Mesenchymal stem cell (in vitro differentiated cells and primary cell): ENCODE results near the gene DCAKD.

Experiments
- DNase-seq: peaks from one replicate; pipeline ENCODE4 v3.0.0-alpha.2; 2013
- H2AFZ ChIP-seq: one replicate; pipeline ENCODE4 v1.6.1; 2013; ENCODE audit warnings: low read depth, mild to moderate bottlenecking, control low read depth, inconsistent platforms, low read length, moderate library complexity
- H2AK5ac ChIP-seq: 2 replicates; pipeline ENCODE4 v1.6.1; 2013; ENCODE audit warnings: low read length, moderate library complexity, mild to moderate bottlenecking, inconsistent platforms; ENCODE audit not compliant: severe bottlenecking
- H2BK120ac ChIP-seq: one replicate; pipeline ENCODE4 v1.6.1; 2013; ENCODE audit warnings: low read depth, mild to moderate bottlenecking, inconsistent platforms, low read length, moderate library complexity
- H2BK12ac ChIP-seq, 2 experiments: one replicate each; pipeline ENCODE4 v1.6.1; 2013; ENCODE audit warnings: inconsistent platforms in 2 of 2, low read length in 2 of 2, mild to moderate bottlenecking in 2 of 2, moderate library complexity in 2 of 2, control low read depth in 1 of 2
- H2BK15ac ChIP-seq: one replicate; pipeline ENCODE4 v1.6.1; 2013; ENCODE audit warnings: mild to moderate bottlenecking, low read depth, inconsistent platforms; ENCODE audit not compliant: poor library complexity, severe bottlenecking
- H2BK5ac ChIP-seq: 2 replicates; pipeline ENCODE4 v1.6.1; 2013; ENCODE audit warnings: low read depth, mild to moderate bottlenecking, low read length, control low read depth, inconsistent platforms; ENCODE audit not compliant: poor library complexity, severe bottlenecking
- H3K14ac ChIP-seq, 2 experiments: one replicate each; pipeline ENCODE4 v1.6.1; 2013; ENCODE audit warnings: inconsistent platforms in 2 of 2, low read length in 2 of 2, control low read depth in 1 of 2, mild to moderate bottlenecking in 1 of 2, moderate library complexity in 1 of 2
- H3K18ac ChIP-seq, 2 experiments: one replicate each; pipeline ENCODE4 v1.6.1; 2013; ENCODE audit warnings: inconsistent platforms in 2 of 2, low read length in 2 of 2, control low read depth in 1 of 2, low read depth in 1 of 2, mild to moderate bottlenecking in 1 of 2
- H3K23ac ChIP-seq, 2 experiments: one replicate each; pipeline ENCODE4 v1.6.1; 2013; ENCODE audit warnings: inconsistent platforms in 2 of 2, low read length in 2 of 2, mild to moderate bottlenecking in 2 of 2, moderate library complexity in 2 of 2, control low read depth in 1 of 2
- H3K27ac ChIP-seq: 2 replicates; pipeline ENCODE4 v1.5.1; 2013; ENCODE audit warnings: mild to moderate bottlenecking, moderate library complexity, low read length, control low read depth, inconsistent platforms; ENCODE audit not compliant: poor library complexity, severe bottlenecking
- H3K27me3 ChIP-seq, 2 experiments: 2 replicates each; pipeline versions ENCODE4 v1.6.1 to v1.7.0; 2013; ENCODE audit warnings: low read length in 2 of 2, mild to moderate bottlenecking in 2 of 2, moderate library complexity in 2 of 2, control low read depth in 1 of 2, inconsistent platforms in 1 of 2; ENCODE audit not compliant: control insufficient read depth in 1 of 2, insufficient read depth in 1 of 2
- H3K36me3 ChIP-seq, 2 experiments: 2 replicates each; pipeline versions ENCODE4 v1.6.1 to v1.7.0; 2013; ENCODE audit warnings: low read length in 2 of 2, control low read depth in 1 of 2, inconsistent platforms in 1 of 2, low read depth in 1 of 2, mild to moderate bottlenecking in 1 of 2; ENCODE audit not compliant: insufficient read depth in 2 of 2, control insufficient read depth in 1 of 2
- H3K4ac ChIP-seq, 2 experiments: one replicate each; pipeline ENCODE4 v1.6.1; 2013; ENCODE audit warnings: inconsistent platforms in 2 of 2, low read length in 2 of 2, mild to moderate bottlenecking in 2 of 2, moderate library complexity in 2 of 2, control low read depth in 1 of 2, low read depth in 1 of 2
- H3K4me1 ChIP-seq: 2 replicates; pipeline ENCODE4 v1.6.1; 2013; ENCODE audit warnings: low read depth, low read length, control low read depth; ENCODE audit not compliant: control insufficient read depth, insufficient read depth
- H3K4me2 ChIP-seq: 2 replicates; pipeline ENCODE4 v1.6.1; 2013; ENCODE audit warnings: low read length, mild to moderate bottlenecking, inconsistent platforms; ENCODE audit not compliant: poor library complexity, severe bottlenecking
- H3K4me3 ChIP-seq, 2 experiments: 2 replicates each; pipeline versions ENCODE4 v1.5.1 to v1.7.0; 2013; ENCODE audit warnings: low read length in 2 of 2, mild to moderate bottlenecking in 2 of 2, control low read depth in 1 of 2, low read depth in 1 of 2; ENCODE audit not compliant: insufficient read depth in 1 of 2
- H3K79me1 ChIP-seq: replicated peaks from 2 replicates; pipeline ENCODE4 v1.6.1; 2013; ENCODE audit warnings: mild to moderate bottlenecking, control low read depth, low read length, inconsistent platforms; ENCODE audit not compliant: poor library complexity, severe bottlenecking
- H3K9ac ChIP-seq: 2 replicates; pipeline ENCODE4 v1.7.0; 2013; ENCODE audit warnings: mild to moderate bottlenecking, low read length, moderate library complexity
- H3K9me3 ChIP-seq: 2 replicates; pipeline ENCODE4 v1.7.0; 2013; ENCODE audit warnings: mild to moderate bottlenecking, low read length; ENCODE audit not compliant: control insufficient read depth
- H4K8ac ChIP-seq: one replicate; pipeline ENCODE4 v1.6.1; 2013; ENCODE audit warnings: inconsistent platforms, mild to moderate bottlenecking, low read length, moderate library complexity
- H4K91ac ChIP-seq: one replicate; pipeline ENCODE4 v1.6.1; 2013; ENCODE audit warnings: mild to moderate bottlenecking, low read length, inconsistent platforms
- WGBS: methylation state at CpG from one replicate; pipeline ENCODE4 v1.1.7; 2013; ENCODE audit warnings: mixed read lengths; 5-methylcytosine and 5-hydroxymethylcytosine counted together

The DCAKD gene

DNA sequence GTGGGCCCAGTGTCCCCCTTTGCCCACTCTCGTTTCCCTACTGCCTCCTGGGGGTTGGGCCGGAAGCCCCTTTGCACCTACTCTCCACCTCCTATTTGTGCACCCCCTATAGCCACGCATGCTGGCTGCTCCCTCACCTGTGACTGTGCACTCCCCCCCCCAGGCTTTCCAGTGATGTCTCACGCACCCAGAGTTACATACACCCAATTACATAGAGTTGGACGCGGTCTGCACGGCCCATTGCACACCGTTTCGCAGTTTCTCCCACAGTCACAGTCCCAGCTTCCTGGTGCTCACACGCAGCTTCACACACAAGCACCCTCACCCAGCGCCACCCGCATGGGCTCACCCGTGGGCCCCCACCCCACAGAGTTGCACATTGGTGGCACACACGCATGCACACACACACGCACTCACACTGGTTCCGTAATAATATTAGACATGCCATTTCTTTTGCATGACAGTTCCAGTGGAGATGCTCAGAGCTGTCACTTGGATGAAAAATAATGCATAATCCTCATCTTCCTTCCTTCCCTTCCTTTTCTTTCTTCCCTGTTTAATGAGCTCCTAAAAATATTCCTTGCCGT, 61.8 kb downstream of the DCAKD start:
- Histone ChIP-seq H3K4me1 (peaks cover 8% of the 10 kb centered on the region), H3K27ac (no peak overlapping the region), H2BK120ac (no peak overlapping the region), H3K36me3 (no peaks in the 10 kb centered on the region), H2BK15ac (no peak overlapping the region), H3K18ac (no peak overlapping the region), H3K14ac (no peak overlapping the region), H3K27me3 (peaks cover 26 to 82% of the 10 kb centered on the region in 2 experiments), H2BK5ac (no peak overlapping the region), H3K23ac (no peak overlapping the region), H3K4me2 (no peak overlapping the region), H4K91ac (peak overlapping the region; percentile 29), H3K9me3 (no peaks in the 10 kb centered on the region), H2BK12ac (no peak overlapping the region), H2AK5ac (no peak overlapping the region), H4K8ac (no peak overlapping the region), H3K4me3 (no peak overlapping the region), H2AFZ (no peak overlapping the region), H3K79me1 (no peaks in the 10 kb centered on the region), H3K4ac (peak overlapping the region in 1 of 2 experiments; percentile 2), H3K9ac (no peak overlapping the region)
- WGBS, result 94% methylated on average over 16 of the region's 17 CpGs
- DNase-seq, result no peak

DNA sequence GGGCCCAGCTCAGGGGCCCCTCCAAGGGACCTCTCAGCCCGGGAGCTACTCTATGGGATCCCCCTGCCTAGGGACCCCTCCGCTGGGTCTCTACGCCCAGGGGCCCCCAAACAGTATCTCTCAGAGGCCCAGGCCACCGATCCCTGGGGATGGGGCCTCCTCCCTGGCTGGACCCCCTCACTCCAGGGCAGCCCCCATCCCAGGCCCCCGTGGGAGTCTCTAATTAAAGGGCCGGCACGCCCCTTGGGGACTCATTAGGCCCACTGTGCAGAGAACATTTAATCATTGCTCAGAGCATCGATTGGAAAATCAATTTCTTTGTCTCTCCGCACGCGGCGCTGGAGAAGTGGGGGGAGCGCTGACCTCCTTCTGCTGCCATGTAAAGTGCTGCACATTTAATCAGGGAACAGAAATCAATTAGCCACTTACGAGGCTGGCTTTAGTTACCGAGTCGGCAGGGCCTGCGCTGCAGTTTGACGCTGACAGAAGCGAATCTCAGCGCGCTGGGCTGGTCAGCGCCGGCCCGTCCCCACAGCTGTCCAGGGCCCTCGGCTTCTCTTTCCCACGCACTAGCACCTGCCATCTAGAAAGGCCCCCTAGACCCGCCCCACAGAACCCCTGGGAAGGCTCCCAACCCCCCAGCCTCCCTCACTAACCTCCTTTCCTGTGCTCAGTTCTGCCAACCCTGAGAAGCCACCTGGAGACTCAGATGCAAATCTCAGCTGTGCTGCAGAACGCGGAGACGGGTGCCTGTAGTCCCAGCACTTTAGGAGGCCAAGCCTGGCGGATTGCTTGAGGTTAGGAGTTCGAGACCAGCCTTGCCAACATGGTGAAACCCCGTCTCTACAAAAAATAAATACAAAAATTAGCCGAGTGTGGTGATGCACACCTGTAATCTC, 63.1 kb downstream of the DCAKD start:
- Histone ChIP-seq H3K4me2 (no peak overlapping the region), H3K36me3 (no peaks in the 10 kb centered on the region), H3K23ac (no peak overlapping the region), H3K9me3 (no peaks in the 10 kb centered on the region), H2BK15ac (peak overlapping the region; percentile 67), H4K8ac (peak overlapping the region; percentile 66), H2BK12ac (peak overlapping the region in 1 of 2 experiments; percentile 73), H3K27ac (no peak overlapping the region), H4K91ac (peak overlapping the region; percentile 82), H3K9ac (no peak overlapping the region), H2BK120ac (no peak overlapping the region), H3K4me1 (peaks cover 8% of the 10 kb centered on the region), H2AFZ (peak overlapping the region; percentile 49), H2AK5ac (no peak overlapping the region), H3K4ac (peak overlapping the region in 1 of 2 experiments; percentile 57), H3K14ac (no peak overlapping the region), H3K4me3 (no peak overlapping the region), H3K79me1 (no peaks in the 10 kb centered on the region), H3K18ac (peak overlapping the region; percentile 73 to 89), H2BK5ac (no peak overlapping the region), H3K27me3 (peaks cover 23 to 68% of the 10 kb centered on the region in 2 experiments)
- 75% methylated on average over 34 of the region's 34 CpGs for WGBS
- DNase-seq, result no peak

DNA sequence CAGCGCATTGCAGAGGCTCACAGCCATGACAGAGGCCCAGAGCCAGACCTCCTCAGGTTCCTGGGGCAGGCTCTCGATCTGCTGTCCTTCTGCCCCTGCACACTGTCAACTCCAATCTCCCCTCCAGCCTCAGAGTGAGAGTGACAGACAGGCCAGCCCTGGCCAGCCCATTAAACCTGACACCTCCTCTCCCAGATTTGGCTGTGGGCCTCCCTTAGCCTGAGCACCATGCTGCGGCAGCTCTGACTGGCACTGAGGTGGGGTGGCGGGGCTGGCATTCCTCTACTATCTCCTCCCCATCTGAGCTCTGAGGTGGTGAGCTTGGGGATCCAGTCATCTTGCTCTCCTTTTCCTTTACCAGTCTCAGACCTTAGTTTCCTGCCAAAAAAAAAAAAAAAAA, 67.9 kb downstream of the DCAKD start:
- H2AFZ ChIP-seq, result no peak overlapping the region
- H2BK12ac ChIP-seq, result peak overlapping the region in 1 of 2 experiments; percentile 68
- no peak overlapping the region for H3K9ac ChIP-seq
- no peak overlapping the region for H2AK5ac ChIP-seq
- H3K27ac ChIP-seq, result no peak overlapping the region
- H4K91ac ChIP-seq, result peak overlapping the region; percentile 43
- no peak overlapping the region for H3K18ac ChIP-seq
- no peak overlapping the region for H2BK120ac ChIP-seq
- H2BK15ac ChIP-seq, result no peak overlapping the region
- peaks cover 28 to 72% of the 10 kb centered on the region in 2 experiments for H3K27me3 ChIP-seq
- peak overlapping the region in 1 of 2 experiments; percentile 62 for H3K14ac ChIP-seq
- DNase-seq, result no peak
- H2BK5ac ChIP-seq, result no peak overlapping the region
- no peaks in the 10 kb centered on the region for H3K36me3 ChIP-seq
- H3K23ac ChIP-seq, result no peak overlapping the region
- peaks cover 8% of the 10 kb centered on the region for H3K4me1 ChIP-seq
- H3K9me3 ChIP-seq, result no peaks in the 10 kb centered on the region
- H3K79me1 ChIP-seq, result no peaks in the 10 kb centered on the region
- no peak overlapping the region for H4K8ac ChIP-seq
- H3K4ac ChIP-seq, result no peak overlapping the region
- H3K4me2 ChIP-seq, result no peak overlapping the region
- H3K4me3 ChIP-seq, result no peak overlapping the region
- 73% methylated on average over 4 of the region's 4 CpGs for WGBS

DNA sequence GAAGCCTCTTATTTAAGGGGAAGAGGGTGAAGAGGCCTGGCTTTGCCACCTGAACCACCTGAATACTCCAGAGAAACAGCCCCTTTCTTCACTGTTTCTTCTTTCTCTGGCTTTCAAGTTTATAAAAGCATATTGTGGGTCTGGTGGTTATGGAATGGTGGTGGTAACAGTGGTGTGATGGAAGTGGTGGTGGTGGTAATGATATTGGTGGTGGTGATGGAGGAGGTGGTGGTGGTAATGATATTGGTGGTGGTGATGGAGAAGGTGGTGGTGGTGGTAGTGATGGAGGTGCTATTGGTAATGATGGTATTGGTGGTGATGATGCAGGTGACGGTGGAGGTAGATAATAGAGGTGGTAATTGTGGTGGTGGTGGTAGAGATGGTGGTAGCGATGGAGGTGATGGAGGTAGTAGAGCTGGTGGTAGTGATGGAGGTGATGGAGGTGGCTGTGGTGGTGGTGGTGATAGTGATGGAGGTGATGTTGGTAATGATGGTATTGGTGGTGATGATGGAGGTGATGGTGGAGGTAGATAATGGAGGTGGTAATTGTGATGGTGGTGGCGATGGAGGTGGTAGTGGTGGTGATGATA, 69.2 kb downstream of the DCAKD start:
- Histone ChIP-seq H4K91ac (no peak overlapping the region), H3K4ac (no peak overlapping the region), H3K79me1 (no peaks in the 10 kb centered on the region), H3K27ac (no peak overlapping the region), H2AFZ (no peak overlapping the region), H4K8ac (peak overlapping the region; percentile 4), H2BK12ac (peak overlapping the region in 1 of 2 experiments; percentile 17), H3K36me3 (no peaks in the 10 kb centered on the region), H3K4me3 (no peak overlapping the region), H3K18ac (peak overlapping the region in 1 of 2 experiments; percentile 13), H3K9me3 (no peaks in the 10 kb centered on the region), H2AK5ac (no peak overlapping the region), H3K9ac (no peak overlapping the region), H3K23ac (no peak overlapping the region), H2BK120ac (no peak overlapping the region), H2BK15ac (no peak overlapping the region), H3K27me3 (peaks cover 34 to 74% of the 10 kb centered on the region in 2 experiments), H2BK5ac (no peak overlapping the region), H3K4me2 (no peak overlapping the region), H3K4me1 (peaks cover 2% of the 10 kb centered on the region), H3K14ac (peak overlapping the region in 1 of 2 experiments; percentile 22)
- 98% methylated on average over 3 of the region's 3 CpGs for WGBS
- DNase-seq, result no peak
